Measurements from ENCODE around the gene HDLBP.
"Not testable (repeated sequence)": the region's sequence is repeated elsewhere in the genome, so short reads cannot be mapped to it uniquely, and the experiment has no call there.

Gene HDLBP

GRCh38 chr2:241329669-241330615, 14.5 kb upstream of the HDLBP start:
- no peak for DNase-seq (ENCODE audit: low read depth)

- DNase-seq (ENCODE audit: low read depth) = no peak
Measured at GRCh38 chr2:241325257-241325656, 9.8 kb upstream of the HDLBP start.

GRCh38 chr2:241324775-241325174, 9.3 kb upstream of the HDLBP start:
- DNase-seq (ENCODE audit: low read depth) = no peak

GRCh38 chr2:241323778-241324177, 8.3 kb upstream of the HDLBP start:
- DNase-seq (ENCODE audit: low read depth) = no peak

GRCh38 chr2:241321886-241322285, 6.4 kb upstream of the HDLBP start:
- DNase-seq (ENCODE audit: low read depth) = no peak

- DNase-seq (ENCODE audit: low read depth) = no peak
Measured at GRCh38 chr2:241321033-241321432, 5.6 kb upstream of the HDLBP start.

- no peak for DNase-seq (ENCODE audit: low read depth)
Measured at GRCh38 chr2:241320394-241320793, 4.9 kb upstream of the HDLBP start.

GRCh38 chr2:241318830-241319229, 3.4 kb upstream of the HDLBP start:
- DNase-seq (ENCODE audit: low read depth) = not testable (repeated sequence)

- DNase-seq (ENCODE audit: low read depth) = peak; percentile 23
Measured at GRCh38 chr2:241317391-241317790, 1.9 kb upstream of the HDLBP start.

GRCh38 chr2:241316825-241317224, 1.4 kb upstream of the HDLBP start:
- DNase-seq (ENCODE audit: low read depth) = no peak

GRCh38 chr2:241315879-241316631, 583 bp upstream of the HDLBP start, which contains the start of gene SEPTIN2:
Gene SEPTIN2 (plus strand): TSS chr2:241315925. CDS start chr2:241324233, 8,308 bp downstream.
- peak; percentile 77 for DNase-seq (ENCODE audit: low read depth)

GRCh38 chr2:241314226-241315092, 1.0 kb downstream of the HDLBP start:
- peak; percentile 65 for DNase-seq (ENCODE audit: low read depth)

GRCh38 chr2:241313543-241314095, 1.9 kb downstream of the HDLBP start:
- DNase-seq (ENCODE audit: low read depth) = no peak

GRCh38 chr2:241312082-241312481, 3.4 kb downstream of the HDLBP start:
- peak; percentile 73 for DNase-seq (ENCODE audit: low read depth)

- DNase-seq (ENCODE audit: low read depth) = no peak
Measured at GRCh38 chr2:241310917-241311566, 4.4 kb downstream of the HDLBP start.

- peak; percentile 58 for DNase-seq (ENCODE audit: low read depth)
Measured at GRCh38 chr2:241309684-241310117, 5.8 kb downstream of the HDLBP start.

GRCh38 chr2:241308832-241309500, 6.5 kb downstream of the HDLBP start:
- DNase-seq (ENCODE audit: low read depth) = no peak

- peak; percentile 60 for DNase-seq (ENCODE audit: low read depth)
Measured at GRCh38 chr2:241308267-241308666, 7.2 kb downstream of the HDLBP start.

GRCh38 chr2:241307055-241307454, 8.4 kb downstream of the HDLBP start:
- no peak for DNase-seq (ENCODE audit: low read depth)

- DNase-seq (ENCODE audit: low read depth) = no peak
Measured at GRCh38 chr2:241304039-241304670, 11.3 kb downstream of the HDLBP start.

Measured in EH (cell line).